Skeletal muscle satellite cell (primary cell): Measurements from ENCODE around the gene SYTL4.

Source experiments
- H3K27me3 ChIP-seq: 2 replicates; pipeline ENCODE4 v1.7.0; 2013; ENCODE audit warnings: low read length; ENCODE audit not compliant: control insufficient read depth, insufficient read depth
- H3K36me3 ChIP-seq: 2 replicates; pipeline ENCODE4 v1.7.0; 2013; ENCODE audit warnings: mild to moderate bottlenecking, control low read depth, low read length; ENCODE audit not compliant: insufficient read depth
- H3K4me1 ChIP-seq: 2 replicates; pipeline ENCODE4 v1.7.0; 2013; ENCODE audit warnings: low read length; ENCODE audit not compliant: control insufficient read depth, insufficient read depth
- H3K4me2 ChIP-seq: 2 replicates; pipeline ENCODE4 v1.7.0; 2013; ENCODE audit warnings: mild to moderate bottlenecking, low read length
- H3K4me3 ChIP-seq: 2 replicates; pipeline ENCODE4 v1.7.0; 2013; ENCODE audit warnings: low read length
- H3K9ac ChIP-seq: 2 replicates; pipeline ENCODE4 v1.7.0; 2013; ENCODE audit warnings: mild to moderate bottlenecking, low read depth, low read length, moderate library complexity
- H3K9me3 ChIP-seq: replicated peaks from 2 replicates; pipeline ENCODE4 v1.7.0; 2013; ENCODE audit warnings: mild to moderate bottlenecking, control low read depth, low read length

Gene SYTL4

DNA sequence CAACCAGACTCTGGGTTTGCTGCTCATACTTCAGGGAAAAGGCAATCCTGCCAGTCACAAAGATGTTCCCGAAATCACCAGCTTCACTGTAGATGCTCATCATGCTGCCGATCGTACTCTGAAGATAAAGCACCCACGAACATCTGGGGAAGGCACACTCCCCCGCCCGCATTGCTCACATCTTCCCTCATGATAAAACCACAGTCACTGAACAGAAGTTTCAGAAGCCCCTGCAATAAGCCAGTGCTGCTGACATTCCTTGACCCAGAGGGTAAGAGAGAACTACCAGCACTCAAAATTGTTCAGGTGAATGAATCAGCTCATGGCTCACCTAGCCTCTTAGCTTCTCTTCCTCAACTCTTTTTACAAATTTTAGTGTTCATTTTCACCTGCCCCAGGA, 44.8 kb downstream of the SYTL4 start:
- Histone ChIP-seq H3K4me3 (no peak overlapping the region), H3K4me1 (peaks cover 3% of the 10 kb centered on the region), H3K9me3 (no peaks in the 10 kb centered on the region), H3K36me3 (no peaks in the 10 kb centered on the region), H3K4me2 (no peak overlapping the region), H3K9ac (no peak overlapping the region), H3K27me3 (no peaks in the 10 kb centered on the region)

DNA sequence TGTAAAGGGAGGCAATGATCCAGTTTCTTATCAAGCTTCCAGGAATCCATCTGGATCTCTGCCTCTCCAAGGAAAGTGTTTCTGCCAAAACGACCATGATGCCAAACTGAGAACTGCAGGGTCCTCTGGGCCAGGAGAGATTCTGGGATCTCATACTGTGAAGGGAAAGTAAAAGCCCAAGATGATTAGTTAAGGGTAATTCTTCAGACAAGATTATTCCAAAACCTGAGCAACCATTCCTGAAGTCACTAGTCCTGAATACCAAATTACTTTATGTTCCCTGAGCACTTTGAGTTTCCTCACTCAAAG, 46.0 kb downstream of the SYTL4 start:
- no peak overlapping the region for H3K4me3 ChIP-seq
- no peaks in the 10 kb centered on the region for H3K9me3 ChIP-seq
- H3K4me1 ChIP-seq = peaks cover 15% of the 10 kb centered on the region
- no peak overlapping the region for H3K9ac ChIP-seq
- no peaks in the 10 kb centered on the region for H3K27me3 ChIP-seq
- no peaks in the 10 kb centered on the region for H3K36me3 ChIP-seq
- H3K4me2 ChIP-seq = no peak overlapping the region

DNA sequence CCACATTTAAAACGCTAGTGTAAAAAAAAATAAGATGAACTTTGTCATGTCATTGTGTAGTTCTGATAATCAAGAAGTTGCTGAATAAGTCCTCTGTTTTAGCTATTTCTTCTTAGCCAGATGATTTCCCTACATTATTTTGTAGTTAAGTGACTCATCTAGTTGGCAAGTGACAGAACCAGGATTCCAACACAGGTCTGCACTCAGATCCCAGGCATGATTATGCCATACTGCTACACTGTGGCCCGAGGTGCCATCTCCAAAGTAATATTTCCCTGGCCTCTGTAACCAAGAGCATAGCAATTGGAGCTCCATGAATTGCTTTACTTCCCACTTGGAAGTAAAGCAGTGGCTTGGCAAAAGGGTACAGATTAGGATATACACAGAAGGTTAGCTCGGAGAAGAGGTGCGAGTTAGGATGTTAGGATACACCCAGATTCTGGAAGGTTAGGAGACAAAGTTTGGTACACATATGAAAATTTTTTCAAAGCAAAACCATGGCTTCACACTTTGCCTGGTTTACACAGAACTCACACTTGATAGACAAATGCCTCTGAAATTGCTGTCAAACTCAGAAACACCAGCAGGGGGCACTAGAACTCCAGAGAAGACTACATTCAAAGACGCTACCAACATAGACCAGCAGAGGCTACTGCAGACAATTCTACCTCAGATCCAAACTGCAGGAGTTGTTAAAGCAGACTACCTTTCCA, 46.5 kb downstream of the SYTL4 start:
- Histone ChIP-seq H3K4me1 (peaks cover 19% of the 10 kb centered on the region), H3K9ac (no peak overlapping the region), H3K4me3 (no peak overlapping the region), H3K27me3 (no peaks in the 10 kb centered on the region), H3K36me3 (no peaks in the 10 kb centered on the region), H3K9me3 (no peaks in the 10 kb centered on the region), H3K4me2 (peak overlapping the region; percentile 8)

DNA sequence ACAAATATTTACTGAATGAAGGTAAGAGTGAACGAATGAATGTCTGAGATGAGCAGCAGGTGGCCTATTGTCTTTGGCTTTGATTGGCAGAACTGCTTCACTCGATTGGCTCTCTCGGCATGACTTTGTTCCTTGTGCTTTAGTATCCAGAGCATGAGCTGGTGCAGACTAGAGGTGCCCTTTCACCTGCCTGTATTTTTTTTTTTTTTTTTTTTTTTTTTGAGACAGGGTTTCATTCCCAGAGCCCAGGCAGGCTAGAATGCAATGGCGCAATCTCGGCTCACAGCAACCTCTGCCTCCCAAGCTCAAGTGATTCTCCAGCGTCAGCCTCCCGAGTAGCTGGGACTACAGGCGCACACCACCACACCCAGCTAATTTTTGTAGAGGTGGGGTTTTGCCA, 49.0 kb downstream of the SYTL4 start:
- H3K4me3 ChIP-seq = no peak overlapping the region
- no peak overlapping the region for H3K9ac ChIP-seq
- no peak overlapping the region for H3K4me2 ChIP-seq
- H3K27me3 ChIP-seq = peaks cover 10% of the 10 kb centered on the region
- no peaks in the 10 kb centered on the region for H3K9me3 ChIP-seq
- H3K36me3 ChIP-seq = peaks cover 2% of the 10 kb centered on the region
- H3K4me1 ChIP-seq = peaks cover 25% of the 10 kb centered on the region

DNA sequence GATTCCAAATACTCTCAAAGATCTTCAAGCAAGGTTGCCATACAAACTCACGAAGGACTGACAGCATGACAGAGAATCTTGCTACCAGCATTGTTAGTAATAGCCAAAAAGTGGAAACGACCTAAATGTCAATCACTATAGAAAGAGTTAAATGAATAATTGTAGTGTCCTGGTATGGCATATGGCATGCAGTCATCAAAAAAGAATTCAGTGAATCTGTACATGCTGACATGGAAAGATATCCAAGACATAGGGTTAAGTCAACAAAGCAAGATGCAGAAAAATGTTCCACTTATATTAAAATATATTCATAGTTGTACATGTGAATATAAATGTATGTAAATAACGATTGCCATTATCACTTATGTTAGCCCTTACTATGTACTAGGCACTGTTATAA, 50.3 kb downstream of the SYTL4 start:
- H3K9ac ChIP-seq = no peak overlapping the region
- H3K4me2 ChIP-seq = peak overlapping the region; percentile 44
- H3K36me3 ChIP-seq = peaks cover 3% of the 10 kb centered on the region
- H3K9me3 ChIP-seq = no peaks in the 10 kb centered on the region
- H3K4me3 ChIP-seq = no peak overlapping the region
- H3K4me1 ChIP-seq = peaks cover 27% of the 10 kb centered on the region
- peaks cover 10% of the 10 kb centered on the region for H3K27me3 ChIP-seq

DNA sequence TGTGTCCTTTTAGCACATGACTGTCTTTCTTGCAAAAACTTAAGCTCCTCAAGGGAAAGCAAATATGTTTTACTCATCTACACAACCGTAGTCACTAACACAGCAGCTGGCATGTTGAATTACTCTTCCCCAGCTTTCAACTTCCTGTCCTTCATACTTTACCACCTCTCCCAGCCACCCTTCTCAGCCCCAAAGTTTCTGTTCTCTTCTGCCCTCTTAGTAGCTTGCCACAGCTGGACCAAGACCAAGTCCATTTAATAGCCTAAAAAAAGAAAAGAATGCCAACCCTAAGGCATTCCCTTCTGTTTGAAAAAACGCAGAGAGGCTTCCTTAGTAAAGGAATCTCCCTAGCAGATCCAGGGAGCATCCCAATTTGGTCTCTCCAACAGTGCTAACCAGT, 51.2 kb downstream of the SYTL4 start:
- Histone ChIP-seq H3K9me3 (no peaks in the 10 kb centered on the region), H3K36me3 (peaks cover 3% of the 10 kb centered on the region), H3K4me1 (peaks cover 27% of the 10 kb centered on the region), H3K4me3 (no peak overlapping the region), H3K27me3 (peaks cover 10% of the 10 kb centered on the region), H3K9ac (no peak overlapping the region), H3K4me2 (no peak overlapping the region)

DNA sequence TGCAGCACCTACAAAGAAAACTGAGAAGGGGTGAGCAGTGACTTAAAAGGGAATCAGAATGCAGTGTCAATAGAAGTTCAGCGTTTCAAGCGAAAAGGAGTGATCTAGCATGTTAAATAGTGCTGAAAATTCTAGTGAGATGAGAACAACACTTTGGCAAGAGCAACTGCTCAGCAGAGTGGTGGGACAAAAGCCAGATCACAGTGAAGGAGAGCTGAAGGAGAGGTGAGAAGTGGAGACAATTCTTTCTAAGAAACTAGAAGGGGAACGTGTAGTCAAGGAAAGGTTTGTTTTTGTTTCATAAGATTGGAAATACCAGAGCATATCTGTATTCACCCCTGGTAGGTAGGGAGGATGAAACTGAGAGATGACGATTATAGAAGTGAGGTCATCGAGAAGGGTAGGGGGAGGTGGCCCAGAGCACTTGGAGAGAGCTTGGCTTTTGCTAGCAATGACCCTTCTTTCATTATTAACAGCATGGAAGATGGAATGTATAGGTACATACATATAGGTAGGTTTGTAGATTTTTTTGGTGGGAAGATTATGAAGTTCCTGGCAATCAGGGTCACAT, 54.2 kb downstream of the SYTL4 start:
- no peak overlapping the region for H3K9ac ChIP-seq
- H3K36me3 ChIP-seq = peaks cover 6% of the 10 kb centered on the region
- peaks cover 37% of the 10 kb centered on the region for H3K4me1 ChIP-seq
- no peak overlapping the region for H3K4me2 ChIP-seq
- no peak overlapping the region for H3K4me3 ChIP-seq
- H3K9me3 ChIP-seq = no peaks in the 10 kb centered on the region
- peaks cover 10% of the 10 kb centered on the region for H3K27me3 ChIP-seq

DNA sequence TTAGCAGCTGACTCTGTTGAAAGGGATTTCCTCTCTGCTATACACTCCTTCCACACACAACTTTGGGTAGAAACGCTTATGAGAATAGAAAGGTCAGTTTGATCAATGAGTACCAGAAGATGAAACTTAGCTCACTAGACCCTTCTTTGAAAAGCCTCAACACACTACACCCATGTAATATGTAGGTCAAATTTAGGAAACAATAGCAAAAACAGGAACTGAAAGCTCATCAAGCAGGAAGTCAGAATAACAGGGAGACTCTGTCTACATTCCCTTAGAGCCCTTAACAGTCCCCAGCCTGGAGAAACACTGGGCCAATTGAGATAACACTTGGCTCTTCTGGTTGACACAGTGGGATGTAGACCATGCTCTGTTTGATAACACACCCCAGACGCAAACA, 57.2 kb downstream of the SYTL4 start:
- no peaks in the 10 kb centered on the region for H3K9me3 ChIP-seq
- no peak overlapping the region for H3K9ac ChIP-seq
- H3K4me2 ChIP-seq = no peak overlapping the region
- no peak overlapping the region for H3K4me3 ChIP-seq
- H3K36me3 ChIP-seq = peaks cover 23% of the 10 kb centered on the region
- peaks cover 10% of the 10 kb centered on the region for H3K27me3 ChIP-seq
- H3K4me1 ChIP-seq = peaks cover 34% of the 10 kb centered on the region

DNA sequence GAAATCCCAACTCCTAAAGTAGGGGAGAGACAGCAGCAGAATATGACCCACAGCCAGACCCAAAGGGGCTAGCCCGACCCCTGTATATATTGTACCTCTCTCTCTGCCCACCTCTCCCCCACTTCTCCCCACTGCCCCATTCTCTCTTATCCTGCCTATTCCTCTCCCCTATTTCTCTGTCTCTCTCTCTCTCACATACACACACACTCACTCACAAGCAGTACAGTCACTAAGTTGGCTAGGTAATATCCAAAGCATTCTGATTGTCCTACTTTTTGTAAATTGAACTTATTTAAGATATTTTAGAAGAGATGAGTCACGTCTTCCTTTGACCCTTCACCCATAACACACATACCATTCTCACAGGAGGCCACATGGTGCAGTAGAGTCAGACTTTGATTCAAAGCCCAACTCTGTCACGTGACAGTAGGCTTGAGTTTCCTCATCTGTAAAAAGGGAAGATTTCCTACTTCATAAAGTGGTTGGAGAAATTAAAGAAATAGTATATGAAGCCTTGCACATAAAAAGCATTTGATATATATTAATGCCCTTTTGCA, 58.4 kb downstream of the SYTL4 start:
- Histone ChIP-seq H3K4me3 (no peak overlapping the region), H3K36me3 (peaks cover 30% of the 10 kb centered on the region), H3K9me3 (no peaks in the 10 kb centered on the region), H3K9ac (no peak overlapping the region), H3K4me1 (peaks cover 34% of the 10 kb centered on the region), H3K27me3 (peaks cover under 1% of the 10 kb centered on the region), H3K4me2 (no peak overlapping the region)

DNA sequence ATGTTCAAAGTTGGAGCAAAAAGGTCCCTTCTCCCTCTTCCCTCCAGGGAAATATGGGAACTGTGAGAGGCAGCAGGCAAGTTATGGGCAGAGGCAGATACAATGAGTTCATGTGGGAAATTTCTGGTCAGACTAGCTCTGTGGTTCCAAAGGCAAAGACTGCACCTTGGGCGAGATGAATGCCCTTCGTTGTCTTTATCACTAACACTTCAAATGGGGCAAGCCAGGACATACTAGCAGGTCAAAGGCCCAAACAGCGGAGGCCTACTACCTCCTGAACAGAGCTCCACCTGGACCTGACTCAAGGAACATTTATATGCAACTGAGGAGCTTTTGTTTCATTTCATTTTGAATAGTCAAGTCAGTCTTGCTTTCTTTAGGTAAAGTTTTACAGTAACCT, 59.0 kb downstream of the SYTL4 start:
- peaks cover 33% of the 10 kb centered on the region for H3K4me1 ChIP-seq
- no peaks in the 10 kb centered on the region for H3K9me3 ChIP-seq
- peaks cover 29% of the 10 kb centered on the region for H3K36me3 ChIP-seq
- H3K27me3 ChIP-seq = no peaks in the 10 kb centered on the region
- no peak overlapping the region for H3K4me2 ChIP-seq
- no peak overlapping the region for H3K4me3 ChIP-seq
- H3K9ac ChIP-seq = no peak overlapping the region

DNA sequence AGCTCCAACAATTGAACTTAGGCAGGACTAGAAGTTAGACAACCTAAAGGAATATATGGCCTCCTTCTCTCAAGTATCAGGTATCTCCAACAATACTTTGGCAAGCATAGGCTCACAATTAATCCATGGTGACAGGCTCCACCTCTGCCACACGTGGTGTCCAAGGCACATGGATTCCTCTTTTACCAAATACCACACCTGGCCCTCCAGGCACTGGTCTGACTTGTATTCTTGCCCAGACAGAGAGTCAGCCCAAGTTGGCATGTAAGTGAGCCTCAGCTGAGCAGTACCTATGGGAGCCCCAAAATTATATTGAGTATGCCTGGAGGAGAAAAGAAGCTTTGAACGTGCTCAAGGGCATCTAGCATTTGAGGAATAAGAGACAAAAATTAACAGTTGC, 68.3 kb downstream of the SYTL4 start:
- Histone ChIP-seq H3K4me2 (no peak overlapping the region), H3K4me3 (no peak overlapping the region), H3K27me3 (no peaks in the 10 kb centered on the region), H3K4me1 (peaks cover 17% of the 10 kb centered on the region), H3K9me3 (no peaks in the 10 kb centered on the region), H3K9ac (no peak overlapping the region), H3K36me3 (peaks cover 17% of the 10 kb centered on the region)

DNA sequence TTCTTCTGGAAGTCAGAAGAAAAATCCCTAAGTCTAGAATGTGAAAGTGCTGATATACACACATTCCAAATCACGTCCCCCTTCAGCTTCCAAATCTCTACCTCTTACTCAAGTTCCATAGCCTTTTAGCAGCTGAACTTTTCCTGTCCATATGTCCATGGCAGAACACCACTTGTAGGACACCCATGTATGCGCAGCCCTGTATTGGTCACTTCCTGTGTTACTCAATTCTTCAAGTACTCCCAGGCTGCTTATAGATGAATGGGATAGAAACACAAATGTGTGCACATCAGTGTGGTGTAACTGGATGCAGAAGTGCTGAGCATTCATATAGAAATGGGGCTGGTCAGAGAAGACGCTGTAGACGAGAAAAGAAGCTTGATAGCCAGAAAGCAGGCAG, 69.1 kb downstream of the SYTL4 start:
- H3K9me3 ChIP-seq = no peaks in the 10 kb centered on the region
- no peak overlapping the region for H3K4me3 ChIP-seq
- peaks cover 17% of the 10 kb centered on the region for H3K4me1 ChIP-seq
- no peak overlapping the region for H3K4me2 ChIP-seq
- no peaks in the 10 kb centered on the region for H3K27me3 ChIP-seq
- H3K9ac ChIP-seq = no peak overlapping the region
- H3K36me3 ChIP-seq = peaks cover 15% of the 10 kb centered on the region
